ENCODE measurements around the gene DEUP1. TPM values are rescaled to one million over a fixed set of nuclear protein-coding genes. Genes with fewer than 3 reads are reported as not detected.

Gene DEUP1
- total and polyA plus RNA-seq, 2 donors (not counting 1 experiment from before 2014, with no cell fraction given), result not detected

DNA sequence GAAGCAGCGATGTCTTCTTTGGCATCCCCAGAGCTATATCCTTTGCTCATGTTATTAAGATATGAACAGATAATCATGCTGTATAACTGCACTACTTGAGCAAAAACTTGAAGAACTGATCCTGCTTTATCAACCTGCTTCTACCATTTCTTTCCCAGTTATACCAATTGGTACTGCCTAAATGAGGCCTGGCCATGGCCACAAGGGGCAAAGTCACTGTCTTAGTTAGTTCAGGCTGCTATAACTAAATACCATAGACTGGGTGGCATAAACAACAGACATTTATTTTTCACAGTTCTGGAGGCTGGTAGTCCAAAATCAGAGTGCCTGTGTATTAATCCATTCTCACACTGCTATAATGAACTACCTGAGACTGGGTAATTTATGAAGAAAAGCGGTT is 37.5 kb downstream of the DEUP1 start:
- no peaks in the 10 kb centered on the region for H3K36me3 ChIP-seq (ENCODE audit: control insufficient read depth, insufficient read depth, low read length)
- no peaks in the 10 kb centered on the region for H3K79me2 ChIP-seq (ENCODE audit: control insufficient read depth, insufficient read depth, low read length)
- no peaks in the 10 kb centered on the region for H4K20me1 ChIP-seq (ENCODE audit: control insufficient read depth, extremely low read depth, insufficient read depth, low read length)
- no peak for DNase-seq (ENCODE audit: low read depth in 2 of 2)
- no peaks in the 10 kb centered on the region for H3K27me3 ChIP-seq (ENCODE audit: control insufficient read depth, insufficient read depth, low read length)
- H3K9ac ChIP-seq (ENCODE audit: insufficient read depth, low read length), result no peak overlapping the region
- no peaks in the 10 kb centered on the region for H3K4me1 ChIP-seq (ENCODE audit: control insufficient read depth, extremely low read depth, insufficient read depth, low read length)
- H3K4me2 ChIP-seq (ENCODE audit: extremely low read depth, insufficient read depth, low read length), result no peak overlapping the region
- no peaks in the 10 kb centered on the region for H3K9me3 ChIP-seq (ENCODE audit: control insufficient read depth, insufficient read depth, low read depth, low read length)
- H3K4me3 ChIP-seq (replicated peaks in 1 of 4; ENCODE audit: control extremely low read depth in 1 of 4, insufficient read depth in 1 of 4, low read depth in 3 of 4, low read length in 4 of 4), result no peak overlapping the region
- no peak overlapping the region for H3K27ac ChIP-seq (ENCODE audit: insufficient read depth, low read length)
- no peak overlapping the region for H2AFZ ChIP-seq (ENCODE audit: low read length)
- TF ChIP-seq EZH2 (IDR thresholded peaks at IDR 0.05; ENCODE audit: low read length, missing control alignments), result no peak
- TF ChIP-seq, protein P1, sequence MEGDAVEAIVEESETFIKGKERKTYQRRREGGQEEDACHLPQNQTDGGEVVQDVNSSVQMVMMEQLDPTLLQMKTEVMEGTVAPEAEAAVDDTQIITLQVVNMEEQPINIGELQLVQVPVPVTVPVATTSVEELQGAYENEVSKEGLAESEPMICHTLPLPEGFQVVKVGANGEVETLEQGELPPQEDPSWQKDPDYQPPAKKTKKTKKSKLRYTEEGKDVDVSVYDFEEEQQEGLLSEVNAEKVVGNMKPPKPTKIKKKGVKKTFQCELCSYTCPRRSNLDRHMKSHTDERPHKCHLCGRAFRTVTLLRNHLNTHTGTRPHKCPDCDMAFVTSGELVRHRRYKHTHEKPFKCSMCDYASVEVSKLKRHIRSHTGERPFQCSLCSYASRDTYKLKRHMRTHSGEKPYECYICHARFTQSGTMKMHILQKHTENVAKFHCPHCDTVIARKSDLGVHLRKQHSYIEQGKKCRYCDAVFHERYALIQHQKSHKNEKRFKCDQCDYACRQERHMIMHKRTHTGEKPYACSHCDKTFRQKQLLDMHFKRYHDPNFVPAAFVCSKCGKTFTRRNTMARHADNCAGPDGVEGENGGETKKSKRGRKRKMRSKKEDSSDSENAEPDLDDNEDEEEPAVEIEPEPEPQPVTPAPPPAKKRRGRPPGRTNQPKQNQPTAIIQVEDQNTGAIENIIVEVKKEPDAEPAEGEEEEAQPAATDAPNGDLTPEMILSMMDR (conservative IDR thresholded peaks at IDR 0.05 in 1 of 2, IDR thresholded peaks at IDR 0.05 in 1 of 2; ENCODE audit: low read depth in 1 of 2, low read length in 2 of 2), result no peak

DNA sequence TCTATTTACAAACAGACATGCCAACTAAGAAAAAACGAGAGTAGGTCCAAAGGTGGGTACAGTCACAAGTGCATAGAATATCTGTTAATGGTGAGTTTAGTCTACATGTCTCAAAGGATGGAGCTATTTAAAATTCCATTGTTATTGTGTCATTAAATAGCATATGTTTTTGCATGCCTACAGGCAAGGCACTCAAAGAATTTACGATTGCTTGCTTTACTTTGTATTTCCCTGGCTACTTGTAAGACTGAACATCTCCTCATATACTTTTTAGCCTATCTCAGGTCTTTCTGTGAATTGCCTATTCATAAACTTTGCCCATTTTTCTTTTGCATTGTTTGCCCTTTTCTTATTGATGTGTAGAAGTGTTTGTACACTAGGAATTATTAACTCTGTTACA is 39.7 kb downstream of the DEUP1 start:
- Histone ChIP-seq H3K9me3 (ENCODE audit: control insufficient read depth, insufficient read depth, low read depth, low read length) (no peaks in the 10 kb centered on the region), H2AFZ (ENCODE audit: low read length) (no peak overlapping the region), H3K36me3 (ENCODE audit: control insufficient read depth, insufficient read depth, low read length) (no peaks in the 10 kb centered on the region), H4K20me1 (ENCODE audit: control insufficient read depth, extremely low read depth, insufficient read depth, low read length) (no peaks in the 10 kb centered on the region), H3K9ac (ENCODE audit: insufficient read depth, low read length) (no peak overlapping the region), H3K4me3 (replicated peaks in 1 of 4; ENCODE audit: control extremely low read depth in 1 of 4, insufficient read depth in 1 of 4, low read depth in 3 of 4, low read length in 4 of 4) (no peak overlapping the region), H3K4me2 (ENCODE audit: extremely low read depth, insufficient read depth, low read length) (no peak overlapping the region), H3K27ac (ENCODE audit: insufficient read depth, low read length) (no peak overlapping the region), H3K27me3 (ENCODE audit: control insufficient read depth, insufficient read depth, low read length) (no peaks in the 10 kb centered on the region), H3K4me1 (ENCODE audit: control insufficient read depth, extremely low read depth, insufficient read depth, low read length) (no peaks in the 10 kb centered on the region), H3K79me2 (ENCODE audit: control insufficient read depth, insufficient read depth, low read length) (no peaks in the 10 kb centered on the region)
- TF ChIP-seq EZH2 (IDR thresholded peaks at IDR 0.05; ENCODE audit: low read length, missing control alignments), result no peak
- TF ChIP-seq, protein P1 (conservative IDR thresholded peaks at IDR 0.05 in 1 of 2, IDR thresholded peaks at IDR 0.05 in 1 of 2; ENCODE audit: low read depth in 1 of 2, low read length in 2 of 2), result no peak
- DNase-seq (ENCODE audit: low read depth in 2 of 2), result peak; percentile 8 to 50

DNA sequence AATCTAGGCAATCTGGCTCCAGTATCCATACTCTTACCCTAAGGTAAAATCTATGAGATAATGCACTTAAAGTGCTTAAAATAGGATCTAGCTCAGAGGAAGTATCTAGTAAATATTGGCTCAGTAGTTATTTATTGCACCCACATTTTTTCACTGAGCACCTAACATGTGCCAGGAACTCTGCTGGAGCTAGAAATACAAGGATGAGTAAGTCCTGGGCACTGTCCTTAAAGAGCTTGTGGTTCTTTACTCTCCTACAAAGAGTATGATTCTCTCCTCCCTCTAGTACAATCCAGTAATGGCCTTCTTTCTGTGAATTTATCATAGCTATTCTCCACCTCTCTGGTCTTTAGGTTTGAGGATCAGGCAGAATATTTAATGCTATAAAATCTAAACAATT is 59.2 kb downstream of the DEUP1 start:
- H3K79me2 ChIP-seq (ENCODE audit: control insufficient read depth, insufficient read depth, low read length), result no peaks in the 10 kb centered on the region
- H3K9me3 ChIP-seq (ENCODE audit: control insufficient read depth, insufficient read depth, low read depth, low read length), result no peaks in the 10 kb centered on the region
- H3K9ac ChIP-seq (ENCODE audit: insufficient read depth, low read length), result no peak overlapping the region
- H2AFZ ChIP-seq (ENCODE audit: low read length), result no peak overlapping the region
- no peaks in the 10 kb centered on the region for H4K20me1 ChIP-seq (ENCODE audit: control insufficient read depth, extremely low read depth, insufficient read depth, low read length)
- H3K4me1 ChIP-seq (ENCODE audit: control insufficient read depth, extremely low read depth, insufficient read depth, low read length), result no peaks in the 10 kb centered on the region
- H3K27ac ChIP-seq (ENCODE audit: insufficient read depth, low read length), result no peak overlapping the region
- no peaks in the 10 kb centered on the region for H3K27me3 ChIP-seq (ENCODE audit: control insufficient read depth, insufficient read depth, low read length)
- no peaks in the 10 kb centered on the region for H3K36me3 ChIP-seq (ENCODE audit: control insufficient read depth, insufficient read depth, low read length)
- no peak overlapping the region for H3K4me2 ChIP-seq (ENCODE audit: extremely low read depth, insufficient read depth, low read length)
- no peak for DNase-seq (ENCODE audit: low read depth in 2 of 2)
- no peak overlapping the region for H3K4me3 ChIP-seq (replicated peaks in 1 of 4; ENCODE audit: control extremely low read depth in 1 of 4, insufficient read depth in 1 of 4, low read depth in 3 of 4, low read length in 4 of 4)
- TF ChIP-seq, protein P1 (conservative IDR thresholded peaks at IDR 0.05 in 1 of 2, IDR thresholded peaks at IDR 0.05 in 1 of 2; ENCODE audit: low read depth in 1 of 2, low read length in 2 of 2), result no peak
- no peak for TF ChIP-seq EZH2 (IDR thresholded peaks at IDR 0.05; ENCODE audit: low read length, missing control alignments)
